ENCODE results near the gene AQP12A.
"Not testable (repeated sequence)": the region's sequence is repeated elsewhere in the genome, so short reads cannot be mapped to it uniquely, and the experiment has no call there.

The AQP12A gene

GRCh38 chr2:240689975-240690374 lies 1.7 kb upstream of the AQP12A start:
- no peak for DNase-seq

- not testable (repeated sequence) for DNase-seq
These were observed 1.1 kb upstream of the AQP12A start for GRCh38 chr2:240690421-240691074.

GRCh38 chr2:240691075-240691427 lies 615 bp upstream of the AQP12A start:
- DNase-seq: not testable (repeated sequence)

GRCh38 chr2:240692583-240693561 lies 1.2 kb downstream of the AQP12A start:
- not testable (repeated sequence) for DNase-seq

GRCh38 chr2:240694304-240694703 lies 2.6 kb downstream of the AQP12A start:
- DNase-seq: not testable (repeated sequence)

GRCh38 chr2:240695593-240695992 lies 3.9 kb downstream of the AQP12A start:
- not testable (repeated sequence) for DNase-seq

- not testable (repeated sequence) for DNase-seq
These were observed 4.8 kb downstream of the AQP12A start for GRCh38 chr2:240696469-240696868.

- DNase-seq: not testable (repeated sequence)
These were observed 7.3 kb downstream of the AQP12A start for GRCh38 chr2:240698852-240699561.

GRCh38 chr2:240699835-240700234 lies 8.2 kb downstream of the AQP12A start:
- not testable (repeated sequence) for DNase-seq

GRCh38 chr2:240700616-240701015 lies 8.9 kb downstream of the AQP12A start:
- DNase-seq: not testable (repeated sequence)

- DNase-seq: no peak
These were observed 9.5 kb downstream of the AQP12A start for GRCh38 chr2:240701091-240701735.

GRCh38 chr2:240701736-240702639 lies 10.3 kb downstream of the AQP12A start:
- no peak for DNase-seq

- DNase-seq: no peak
These were observed 11.0 kb downstream of the AQP12A start for GRCh38 chr2:240702640-240703011.

GRCh38 chr2:240703417-240704341 lies 12.0 kb downstream of the AQP12A start:
- DNase-seq: no peak

- DNase-seq: no peak
These were observed 13.0 kb downstream of the AQP12A start for GRCh38 chr2:240704651-240705050.

GRCh38 chr2:240705204-240705791 lies 13.6 kb downstream of the AQP12A start:
- no peak for DNase-seq

GRCh38 chr2:240707043-240707756 lies 15.5 kb downstream of the AQP12A start:
- DNase-seq: no peak

GRCh38 chr2:240707821-240708220 lies 16.2 kb downstream of the AQP12A start:
- no peak for DNase-seq

- DNase-seq: no peak
These were observed 16.8 kb downstream of the AQP12A start for GRCh38 chr2:240708457-240708856.

GRCh38 chr2:240711296-240711695 lies 19.6 kb downstream of the AQP12A start:
- DNase-seq: no peak
